ENCODE data around the gene KRT80.
"Not testable (repeated sequence)": the region's sequence is repeated elsewhere in the genome, so short reads cannot be mapped to it uniquely, and the experiment has no call there.

Gene KRT80

DNA sequence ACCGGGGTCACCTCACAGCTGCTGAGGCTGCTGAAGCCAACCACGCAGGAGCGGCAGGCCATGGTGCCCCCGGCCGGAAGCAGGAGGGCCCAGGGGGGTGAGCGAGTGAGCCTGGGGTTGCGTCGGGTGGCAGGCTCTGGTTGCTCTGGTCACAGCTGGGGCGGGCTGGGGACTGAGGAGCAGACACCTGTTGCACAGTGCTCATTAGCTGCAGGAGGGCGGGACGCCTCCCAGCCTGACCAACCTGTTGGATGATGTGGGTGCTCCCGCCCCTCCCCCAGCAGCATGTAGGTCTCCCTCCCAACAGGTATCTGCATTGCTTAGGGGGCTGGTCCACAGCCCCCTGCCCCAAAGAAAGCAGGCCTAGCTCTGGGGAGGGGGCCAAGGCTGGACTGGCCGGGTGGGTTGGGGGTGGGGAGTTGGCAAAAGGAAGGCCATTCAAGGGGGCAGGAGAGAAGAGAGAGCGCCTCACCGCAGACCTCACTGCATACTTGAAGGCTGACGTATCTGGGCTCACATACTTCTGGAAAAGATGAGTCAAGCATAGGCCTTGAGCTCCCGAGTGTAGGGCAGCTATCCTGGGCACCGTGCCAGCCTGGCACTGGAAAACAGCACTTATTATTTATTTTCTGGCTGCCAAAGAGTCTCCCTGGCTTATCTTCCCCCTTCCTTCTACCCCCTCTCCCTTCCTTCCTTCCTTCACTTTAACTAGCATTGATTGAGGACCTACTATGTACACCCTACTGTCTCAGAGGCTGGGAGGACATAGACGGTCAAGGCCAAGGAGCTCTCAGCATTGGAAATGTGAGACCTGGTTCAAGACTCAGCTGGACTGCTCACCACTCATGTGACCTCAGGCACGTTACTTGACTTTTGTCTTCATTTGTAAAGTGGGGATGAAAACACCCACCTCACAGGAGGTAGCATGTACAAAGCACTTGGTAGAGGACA, at the start of gene KRT80:
KRT80 (minus strand) TSS at position 174 of the 951 bp plus-strand sequence; CDS start at position 62, 112 bp downstream.
- DNase-seq (ENCODE audit: low spot score) = no peak

DNA sequence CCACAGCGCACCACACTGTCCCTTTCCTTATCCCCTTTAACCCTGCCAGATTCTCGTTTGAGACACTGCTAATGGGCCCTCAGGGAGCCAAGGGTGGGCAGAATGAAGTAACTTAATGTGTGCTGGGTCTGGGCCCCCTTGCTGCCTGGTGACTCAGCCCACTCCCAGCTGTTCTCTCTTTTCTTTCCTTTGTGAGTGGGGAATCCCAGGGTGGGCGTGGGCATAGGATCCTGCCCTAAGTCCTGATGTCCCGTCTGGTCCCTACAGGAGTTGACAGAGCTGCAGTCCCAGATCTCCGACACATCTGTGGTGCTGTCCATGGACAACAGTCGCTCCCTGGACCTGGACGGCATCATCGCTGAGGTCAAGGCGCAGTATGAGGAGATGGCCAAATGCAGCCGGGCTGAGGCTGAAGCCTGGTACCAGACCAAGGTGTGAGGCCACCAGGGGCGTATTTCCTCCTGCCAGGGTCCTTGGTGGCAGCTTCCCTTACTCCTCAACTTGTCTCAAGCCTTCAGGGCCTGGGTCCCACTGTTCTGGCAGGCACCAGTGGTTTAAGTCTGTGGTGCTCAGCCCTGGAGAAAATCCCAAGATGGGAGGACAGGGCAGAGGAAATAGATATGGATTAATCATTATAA, 49.5 kb upstream of the KRT80 start:
- DNase-seq (ENCODE audit: low spot score) = no peak

DNA sequence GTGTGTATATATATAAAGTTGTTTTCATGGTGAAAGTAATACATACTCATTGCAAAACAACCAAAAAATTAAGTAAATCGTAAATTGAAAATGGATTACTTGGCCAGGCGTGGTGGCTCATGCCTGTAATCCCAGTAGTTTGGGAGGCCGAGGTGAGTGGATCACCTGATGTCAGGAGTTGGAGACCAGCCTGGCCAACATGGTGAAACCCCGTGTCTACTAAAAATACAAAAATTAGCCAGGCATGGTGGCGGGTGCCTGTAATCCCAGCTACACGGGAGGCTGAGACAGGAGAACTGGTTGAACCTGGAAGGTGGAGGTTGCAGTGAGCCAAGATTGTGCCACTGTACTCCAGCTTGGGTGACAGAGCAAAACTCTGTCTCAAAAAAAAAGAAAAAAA, 48.4 kb upstream of the KRT80 start:
- not testable (repeated sequence) for DNase-seq (ENCODE audit: low spot score)

DNA sequence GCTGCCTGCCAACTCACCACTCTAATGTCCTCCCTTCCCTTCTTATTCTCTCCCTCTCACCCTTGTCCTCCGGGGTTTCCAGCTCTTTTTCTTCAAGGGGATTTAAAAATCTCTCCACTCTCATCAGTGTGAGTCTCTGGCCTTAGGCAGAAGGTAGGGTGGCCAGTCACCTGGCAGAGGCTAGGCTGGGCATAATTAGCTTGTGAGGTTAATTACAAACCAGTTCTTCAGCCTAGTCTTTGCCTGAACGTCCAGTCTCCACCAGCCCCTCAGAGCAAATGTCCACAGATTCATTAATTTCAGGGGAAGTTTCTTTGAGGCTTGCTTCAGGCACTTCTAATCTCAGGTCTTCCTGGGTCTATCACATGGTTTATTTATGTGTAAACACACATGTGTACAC, 48.0 kb upstream of the KRT80 start:
- DNase-seq (ENCODE audit: low spot score) = no peak

DNA sequence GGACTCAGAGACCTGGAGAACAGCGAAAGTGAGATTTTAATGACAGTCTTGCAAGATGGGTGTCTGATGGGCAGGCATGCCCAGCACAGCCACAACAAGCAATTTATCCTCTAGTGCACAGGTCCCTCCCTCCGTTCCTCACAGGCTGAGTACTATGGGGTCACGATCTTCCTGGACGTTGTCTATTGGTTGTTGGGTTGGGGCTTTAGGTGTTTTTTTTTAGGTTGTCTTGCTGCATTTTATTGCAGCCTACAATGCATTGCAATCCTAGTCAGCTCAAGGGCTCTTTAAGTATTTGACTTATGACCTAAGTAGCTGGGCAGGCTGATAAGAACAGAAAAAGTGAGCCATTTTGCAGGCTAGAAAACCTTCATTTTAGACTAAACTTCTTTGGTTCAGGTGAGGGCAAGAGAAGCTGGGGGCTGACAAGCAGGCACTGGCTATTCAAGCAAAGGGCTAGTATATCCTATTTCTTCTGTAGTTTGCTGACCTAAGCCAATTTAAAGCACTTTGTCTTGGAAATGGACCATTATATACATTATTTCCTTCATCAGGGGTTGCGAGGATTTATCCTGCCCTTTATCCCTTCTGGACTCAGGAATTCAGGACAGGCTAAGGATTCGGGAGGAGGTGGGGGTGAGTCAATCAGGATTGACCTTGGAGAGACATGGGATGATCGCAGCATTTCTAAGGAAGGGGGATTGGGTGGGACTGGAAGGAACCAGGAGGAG, 47.3 kb upstream of the KRT80 start:
- no peak for DNase-seq (ENCODE audit: low spot score)

DNA sequence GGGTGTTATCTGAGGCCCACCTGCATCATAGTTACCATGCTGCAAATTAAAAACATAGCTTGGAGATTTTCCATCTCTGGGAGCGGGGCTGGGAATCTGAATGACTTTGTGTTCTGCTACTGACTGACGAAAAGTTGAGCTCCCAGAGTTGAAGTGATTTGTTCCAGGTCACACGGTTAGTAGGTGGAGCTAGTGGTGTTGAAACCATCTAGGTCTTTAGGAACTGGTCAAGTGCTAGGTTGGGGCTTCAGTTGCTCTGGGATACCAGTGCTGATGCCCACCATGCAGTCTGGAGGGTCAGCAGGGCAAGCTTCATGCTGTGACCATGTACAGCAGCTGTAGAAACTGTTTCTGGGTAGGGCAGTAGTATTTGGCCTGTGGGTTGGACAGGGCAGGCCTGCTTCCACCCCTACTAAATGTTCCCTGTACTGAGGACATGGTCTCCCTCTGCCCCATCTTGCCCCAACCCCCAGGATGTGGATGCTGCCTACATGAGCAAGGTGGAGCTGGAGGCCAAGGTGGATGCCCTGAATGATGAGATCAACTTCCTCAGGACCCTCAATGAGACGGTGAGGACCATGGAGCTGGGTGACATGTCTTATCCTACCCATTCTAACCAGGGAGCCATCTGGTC, 46.5 kb upstream of the KRT80 start:
- no peak for DNase-seq (ENCODE audit: low spot score)

DNA sequence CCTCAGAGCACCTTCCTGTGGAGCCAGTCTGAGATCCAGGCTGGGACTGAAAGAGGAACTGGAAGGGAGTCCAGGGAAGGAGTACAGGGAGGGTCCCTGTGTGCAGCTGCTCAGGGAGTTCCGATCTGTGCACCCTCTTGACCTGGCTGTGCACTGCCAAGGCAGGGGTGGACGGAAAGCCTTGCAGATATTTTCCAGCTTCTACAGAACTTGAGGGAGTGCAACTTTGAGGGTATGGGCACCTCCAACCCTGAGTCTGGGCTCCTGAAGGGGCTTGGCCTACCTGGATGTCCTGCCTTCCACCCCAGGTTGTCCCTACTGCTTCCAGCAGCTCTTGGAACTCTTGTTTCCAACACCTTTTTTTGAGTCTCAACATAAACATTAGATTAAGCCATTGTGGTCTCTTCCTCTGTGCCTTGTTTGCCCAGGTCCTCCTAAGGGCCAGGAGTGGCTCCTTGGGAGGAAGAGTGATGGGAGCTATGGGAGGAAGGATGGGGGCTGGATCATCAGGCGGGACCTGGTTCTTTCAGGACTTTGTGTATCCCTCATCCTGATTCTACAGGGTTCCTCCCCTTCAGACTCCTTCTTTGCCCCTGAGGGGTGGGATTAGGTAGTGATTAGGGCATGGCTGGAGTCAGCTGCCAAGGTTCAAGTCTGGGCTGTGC, 44.7 kb upstream of the KRT80 start:
- no peak for DNase-seq (ENCODE audit: low spot score)

DNA sequence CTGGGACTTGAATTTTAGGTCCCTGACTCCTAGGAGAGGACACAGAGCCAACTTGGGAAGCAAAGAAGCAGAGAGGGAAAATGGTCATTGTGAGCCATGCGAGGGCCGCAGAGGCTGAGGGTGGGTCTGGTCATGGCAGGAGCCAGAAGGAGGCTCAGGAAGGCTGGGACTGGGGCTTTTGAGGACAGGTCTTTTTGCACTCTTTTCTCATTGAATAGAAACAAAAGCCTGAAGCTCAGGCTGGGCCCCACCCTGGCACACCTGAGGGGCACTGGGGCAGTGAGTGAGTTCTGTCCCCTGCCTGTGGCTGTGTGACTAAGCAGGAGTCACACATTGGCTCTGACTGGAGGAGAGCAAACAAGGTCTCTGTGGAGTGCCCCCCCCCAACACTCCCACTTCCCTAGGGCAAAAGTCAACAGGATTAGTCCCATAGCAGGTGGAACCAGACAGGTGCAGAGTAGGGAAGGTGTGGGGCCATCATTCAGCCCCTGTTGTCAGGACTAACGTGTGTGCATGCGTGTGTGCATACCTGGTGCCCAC, 44.1 kb upstream of the KRT80 start:
- no peak for DNase-seq (ENCODE audit: low spot score)

DNA sequence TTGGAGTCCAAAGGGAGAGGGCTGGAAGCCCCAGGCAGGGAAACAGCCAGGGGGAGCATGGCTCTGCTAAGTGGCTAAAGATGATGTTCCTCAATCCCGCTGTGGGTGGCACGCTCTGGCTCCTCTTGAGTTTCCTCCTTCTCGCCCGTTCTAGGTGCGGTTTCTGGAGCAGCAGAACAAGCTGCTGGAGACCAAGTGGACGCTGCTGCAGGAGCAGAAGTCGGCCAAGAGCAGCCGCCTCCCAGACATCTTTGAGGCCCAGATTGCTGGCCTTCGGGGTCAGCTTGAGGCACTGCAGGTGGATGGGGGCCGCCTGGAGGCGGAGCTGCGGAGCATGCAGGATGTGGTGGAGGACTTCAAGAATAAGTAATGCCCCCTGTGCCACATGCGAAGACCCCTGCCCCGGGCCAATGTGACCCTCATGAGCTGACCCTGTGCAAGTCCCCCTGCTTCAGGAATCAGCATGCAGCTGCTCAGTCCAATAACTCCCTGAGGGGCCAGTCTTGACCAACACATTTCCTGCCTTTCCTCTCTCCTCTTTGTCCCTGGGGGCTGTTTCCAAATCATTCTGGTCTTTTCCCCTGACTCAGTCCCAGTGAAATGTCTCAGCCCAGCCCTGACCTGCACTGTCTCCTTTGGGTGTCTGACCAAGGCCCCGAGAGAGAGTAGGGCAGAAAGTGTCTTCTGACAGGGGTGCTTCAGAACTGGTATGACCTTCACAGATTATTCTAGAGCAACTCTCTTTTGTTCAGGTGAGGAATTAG, 43.4 kb upstream of the KRT80 start:
- DNase-seq (ENCODE audit: low spot score) = no peak

DNA sequence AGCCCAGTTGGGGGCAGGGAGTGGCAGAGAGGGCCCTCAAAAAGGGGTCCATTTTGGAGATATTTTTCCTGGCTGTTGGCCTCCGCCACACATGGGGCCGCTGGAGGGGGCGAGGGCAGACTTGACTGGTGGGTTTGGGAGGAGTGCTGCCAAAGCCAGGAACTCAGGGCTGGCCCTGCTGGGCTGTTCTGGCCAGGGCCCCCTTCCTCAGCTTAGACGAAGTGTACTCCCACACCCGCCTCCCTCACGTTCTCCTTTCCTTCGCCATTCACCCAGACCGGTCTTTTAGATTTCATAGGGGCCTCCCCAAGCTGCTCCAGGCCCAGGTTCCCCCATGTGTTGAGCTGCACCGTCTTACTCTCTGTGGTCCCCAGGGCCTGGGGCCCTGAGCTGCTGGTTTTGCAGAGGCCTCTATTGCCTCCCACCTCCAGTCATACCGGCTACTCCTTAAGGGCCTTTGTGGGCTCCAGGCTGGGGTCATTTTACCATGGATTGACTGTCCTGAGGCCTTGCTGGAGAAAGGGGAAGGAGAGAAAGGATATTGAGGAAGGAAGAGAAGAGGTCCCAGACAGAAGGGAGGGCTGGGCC, 42.5 kb upstream of the KRT80 start:
- DNase-seq (ENCODE audit: low spot score) = no peak

DNA sequence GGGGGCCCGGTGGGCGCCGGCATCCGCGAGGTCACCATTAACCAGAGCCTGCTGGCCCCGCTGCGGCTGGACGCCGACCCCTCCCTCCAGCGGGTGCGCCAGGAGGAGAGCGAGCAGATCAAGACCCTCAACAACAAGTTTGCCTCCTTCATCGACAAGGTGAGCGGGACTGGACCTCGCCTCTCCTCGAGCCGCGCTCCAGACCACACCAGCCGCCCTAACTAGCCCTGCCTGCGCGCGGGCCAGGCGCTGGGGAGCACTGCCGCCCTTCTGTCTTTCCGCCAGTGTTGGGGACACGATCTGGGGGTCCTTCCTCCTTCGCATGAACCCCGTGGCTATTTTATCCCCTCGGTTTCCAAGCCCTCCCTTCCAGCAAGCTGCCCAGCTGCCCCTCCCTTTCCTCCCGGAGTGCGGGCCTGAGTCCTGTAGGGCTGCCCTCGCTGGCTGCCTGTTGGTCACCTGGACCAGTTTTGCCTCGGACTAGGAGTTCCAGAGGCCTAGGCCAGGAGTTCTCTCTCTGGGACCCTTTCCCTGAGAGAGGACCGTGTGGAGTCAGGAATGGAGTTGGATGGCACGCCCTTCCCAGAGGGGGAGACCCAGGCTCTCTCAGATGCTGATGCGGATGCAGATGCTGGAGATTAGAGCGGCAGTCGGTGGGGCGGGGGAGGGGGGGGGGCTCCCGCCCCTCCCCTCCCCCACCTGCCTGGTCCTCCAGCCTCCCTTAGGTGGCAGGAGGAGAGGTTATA, 41.8 kb upstream of the KRT80 start:
- DNase-seq (ENCODE audit: low spot score) = no peak

DNA sequence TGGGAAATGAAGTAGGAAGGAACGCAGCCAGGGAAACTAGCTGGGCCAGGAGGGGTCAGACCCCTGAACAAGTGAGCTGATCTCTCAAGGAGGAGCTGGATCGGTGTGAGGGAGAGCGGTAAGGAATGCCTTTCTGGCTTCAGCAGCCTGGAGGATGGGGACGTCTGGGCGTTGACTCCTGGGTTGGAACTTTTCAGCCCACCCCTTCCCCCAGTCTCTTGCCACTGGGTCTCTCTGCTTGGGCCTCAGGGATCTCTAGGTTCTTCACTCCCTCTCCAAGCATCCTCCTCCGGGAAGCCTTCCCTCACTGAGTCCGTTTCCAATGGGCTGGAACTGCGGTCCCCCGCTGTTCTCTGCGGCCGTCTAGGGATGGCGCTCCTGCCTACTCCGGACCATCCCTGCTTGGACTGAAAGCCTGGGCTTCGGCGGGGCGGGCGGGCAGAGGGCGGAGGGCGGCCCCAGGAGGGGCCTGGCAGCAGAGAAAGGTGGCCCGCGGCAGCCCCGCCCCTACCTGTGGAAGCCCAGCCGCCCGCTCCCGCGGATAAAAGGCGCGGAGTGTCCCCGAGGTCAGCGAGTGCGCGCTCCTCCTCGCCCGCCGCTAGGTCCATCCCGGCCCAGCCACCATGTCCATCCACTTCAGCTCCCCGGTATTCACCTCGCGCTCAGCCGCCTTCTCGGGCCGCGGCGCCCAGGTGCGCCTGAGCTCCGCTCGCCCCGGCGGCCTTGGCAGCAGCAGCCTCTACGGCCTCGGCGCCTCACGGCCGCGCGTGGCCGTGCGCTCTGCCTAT, 41.1 kb upstream of the KRT80 start, which contains the start of gene KRT7:
KRT7 (plus strand) TSS at position 570 of the 788 bp plus-strand sequence; CDS start at position 624, 54 bp downstream.
- DNase-seq (ENCODE audit: low spot score) = no peak

DNA sequence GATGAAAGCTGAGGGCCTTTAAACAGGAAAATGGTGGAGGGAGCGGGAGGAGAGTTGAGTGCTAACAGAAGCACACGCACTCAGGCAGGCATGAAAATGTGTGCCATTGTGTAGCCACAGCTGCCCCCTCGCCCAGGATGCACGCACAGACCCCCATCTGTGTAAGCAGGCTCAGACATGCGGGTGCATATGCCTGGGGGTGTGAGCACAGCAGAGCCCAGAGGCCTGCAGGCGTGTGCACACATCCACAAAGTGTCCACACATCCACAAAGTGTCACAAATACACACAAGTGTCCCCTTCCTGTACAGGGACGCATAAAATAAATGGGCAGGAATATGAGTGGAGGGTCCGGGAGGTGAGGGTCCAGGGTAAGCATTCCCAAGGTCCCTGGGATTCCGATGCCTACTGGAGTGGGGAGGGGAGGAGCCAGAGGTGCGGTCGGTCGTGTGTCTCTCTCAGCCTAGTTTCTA, 40.4 kb upstream of the KRT80 start:
- no peak for DNase-seq (ENCODE audit: low spot score)

DNA sequence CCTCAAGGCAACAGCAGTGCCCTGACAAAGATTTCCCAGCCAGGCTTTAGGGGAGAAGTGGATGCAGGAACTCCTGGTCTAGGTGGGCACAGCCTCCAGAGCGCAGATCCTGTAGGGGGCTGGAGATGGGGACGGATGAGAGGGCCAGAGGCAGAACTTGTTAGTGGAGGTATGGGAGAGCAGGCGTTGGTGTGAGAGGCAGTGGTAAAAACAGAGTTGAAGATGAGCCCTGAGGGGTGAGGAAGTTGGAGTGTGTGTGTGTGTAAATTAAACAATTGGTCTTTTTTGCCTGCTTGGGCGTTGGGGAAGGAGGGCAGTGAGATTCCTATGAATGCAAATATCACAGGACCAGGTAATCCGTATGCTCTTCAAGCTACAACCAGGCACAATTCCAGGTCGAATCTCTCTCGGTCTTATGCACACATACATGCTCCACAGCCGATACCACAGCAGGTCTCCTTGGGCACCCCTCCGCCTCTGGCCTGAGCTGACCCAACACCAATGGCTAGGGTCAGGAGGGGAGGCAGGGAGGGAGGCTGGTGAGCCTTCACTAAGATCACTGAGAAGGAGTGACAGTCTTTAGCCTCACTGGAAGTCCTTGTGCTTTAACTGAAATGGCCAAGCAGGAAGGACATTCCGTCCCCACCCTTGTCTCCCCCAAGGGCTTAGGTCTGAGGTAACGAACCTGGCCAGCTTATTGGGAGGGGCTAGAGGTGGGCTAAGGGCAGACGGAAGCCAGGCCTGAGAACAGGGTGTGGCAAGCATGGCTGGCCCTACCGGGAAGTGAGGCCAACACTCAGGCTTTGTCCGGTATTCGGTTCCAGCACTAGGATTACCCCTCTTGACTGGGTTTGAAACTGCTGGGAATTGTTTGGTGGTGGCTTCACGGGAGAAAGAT, 39.7 kb upstream of the KRT80 start:
- DNase-seq (ENCODE audit: low spot score) = no peak

DNA sequence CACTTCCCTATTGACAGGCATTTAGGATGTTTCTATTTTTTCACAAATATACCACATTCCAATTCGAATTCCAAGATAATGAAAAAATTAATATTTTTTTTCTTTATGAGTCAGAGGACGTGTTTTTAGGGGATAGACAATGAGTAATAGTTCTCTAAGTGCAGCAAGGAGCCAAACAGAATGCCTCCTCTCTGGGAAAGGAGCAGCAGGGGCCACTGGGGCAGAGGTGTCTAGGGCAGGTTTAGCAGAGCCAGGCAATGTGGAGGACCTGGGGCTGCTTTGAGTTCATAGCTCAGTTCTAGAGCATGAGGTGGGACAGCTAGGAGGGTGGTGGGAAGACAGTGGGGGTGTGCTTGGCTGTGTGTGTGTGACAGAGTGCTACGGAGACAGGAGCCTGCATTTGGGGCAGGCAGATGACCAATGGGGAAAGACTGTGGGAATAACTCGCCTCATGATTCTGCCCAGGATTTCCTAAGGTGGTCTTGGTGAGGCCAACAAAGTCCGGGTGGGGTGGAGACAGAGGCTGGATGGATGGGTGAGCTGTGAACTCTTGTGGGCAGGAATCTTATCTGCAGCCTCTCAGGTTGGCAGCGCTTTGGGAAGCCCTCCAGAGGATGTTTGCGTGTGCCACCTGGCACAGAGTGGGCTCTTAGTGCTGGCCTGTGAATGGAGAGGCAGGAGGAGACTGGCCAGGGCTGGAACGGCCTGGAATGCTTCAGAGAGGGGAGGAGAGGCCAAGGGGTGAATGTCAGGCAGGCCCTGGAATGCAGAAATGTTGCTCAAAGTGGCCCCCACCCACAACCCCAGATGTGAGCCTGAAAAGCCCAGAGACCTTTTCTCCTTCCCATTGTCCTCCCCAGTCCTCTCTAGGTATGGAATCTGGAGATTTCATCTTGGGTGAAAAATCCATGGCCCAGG, 38.8 kb upstream of the KRT80 start:
- DNase-seq (ENCODE audit: low spot score) = no peak

DNA sequence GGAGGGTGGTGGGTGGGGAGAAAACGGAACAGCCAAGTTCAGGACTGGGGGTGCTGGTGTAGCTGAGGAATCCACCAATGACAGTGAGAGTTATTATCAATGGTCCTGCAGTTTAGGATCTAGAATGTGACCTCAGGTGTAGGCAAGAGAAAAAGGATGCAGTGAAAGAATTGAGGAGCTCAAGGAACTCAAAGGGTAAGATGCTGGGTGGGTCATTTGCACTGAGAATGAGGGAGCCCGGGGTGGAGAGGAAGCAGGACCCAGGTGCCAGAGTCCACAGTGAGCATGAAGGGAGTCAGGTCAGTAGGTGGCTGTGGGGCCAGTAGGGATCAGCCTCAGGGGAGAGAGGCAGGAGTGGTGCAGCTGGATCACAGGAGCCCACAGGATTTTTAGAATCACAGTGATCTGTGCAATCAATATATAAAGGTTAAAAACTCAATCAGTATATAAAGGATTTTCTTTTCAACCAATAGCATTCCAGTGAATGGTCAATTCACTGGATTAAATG, 38.1 kb upstream of the KRT80 start:
- DNase-seq (ENCODE audit: low spot score) = no peak

Data from activated CD4-positive, alpha-beta T cell treated with anti-CD3 and anti-CD28 coated beads, Interleukin-2, Interleukin-4, amounts not matched to agents 100 ng/mL and 50 ng/mL, durations not matched to agents 16 hours and 8 hours (primary cell).